Muscle layer of duodenum (tissue), 2 donors: ENCODE data around the gene TTYH2.

Experiments used
- H3K27ac ChIP-seq: one replicate; pipeline ENCODE4 v1.7.0; 2013; ENCODE audit warnings: mild to moderate bottlenecking, low read length
- H3K27me3 ChIP-seq: one replicate; pipeline ENCODE4 v1.7.0; 2013; ENCODE audit warnings: low read depth, mild to moderate bottlenecking, control low read depth, low read length
- H3K36me3 ChIP-seq, 2 donors: one replicate each; pipeline ENCODE4 v1.7.0; 2013; ENCODE audit warnings: low read length in 2 of 2, control low read depth in 1 of 2, mild to moderate bottlenecking in 1 of 2; ENCODE audit not compliant: insufficient read depth in 2 of 2, control insufficient read depth in 1 of 2
- H3K4me1 ChIP-seq, 2 donors: one replicate each; pipeline ENCODE4 v1.7.0; 2013; ENCODE audit warnings: low read length in 2 of 2, mild to moderate bottlenecking in 2 of 2, control low read depth in 1 of 2, moderate library complexity in 1 of 2; ENCODE audit not compliant: insufficient read depth in 2 of 2, control insufficient read depth in 1 of 2
- H3K4me3 ChIP-seq, 2 donors: one replicate each; pipeline ENCODE4 v1.7.0; 2013; ENCODE audit warnings: low read length in 2 of 2, low read depth in 1 of 2, mild to moderate bottlenecking in 1 of 2
- H3K9me3 ChIP-seq, 2 donors: one replicate each; pipeline ENCODE4 v1.7.0; 2013; ENCODE audit warnings: low read length in 2 of 2, control low read depth in 1 of 2, mild to moderate bottlenecking in 1 of 2; ENCODE audit not compliant: control insufficient read depth in 1 of 2
- donor health status: healthy.

Gene TTYH2

DNA sequence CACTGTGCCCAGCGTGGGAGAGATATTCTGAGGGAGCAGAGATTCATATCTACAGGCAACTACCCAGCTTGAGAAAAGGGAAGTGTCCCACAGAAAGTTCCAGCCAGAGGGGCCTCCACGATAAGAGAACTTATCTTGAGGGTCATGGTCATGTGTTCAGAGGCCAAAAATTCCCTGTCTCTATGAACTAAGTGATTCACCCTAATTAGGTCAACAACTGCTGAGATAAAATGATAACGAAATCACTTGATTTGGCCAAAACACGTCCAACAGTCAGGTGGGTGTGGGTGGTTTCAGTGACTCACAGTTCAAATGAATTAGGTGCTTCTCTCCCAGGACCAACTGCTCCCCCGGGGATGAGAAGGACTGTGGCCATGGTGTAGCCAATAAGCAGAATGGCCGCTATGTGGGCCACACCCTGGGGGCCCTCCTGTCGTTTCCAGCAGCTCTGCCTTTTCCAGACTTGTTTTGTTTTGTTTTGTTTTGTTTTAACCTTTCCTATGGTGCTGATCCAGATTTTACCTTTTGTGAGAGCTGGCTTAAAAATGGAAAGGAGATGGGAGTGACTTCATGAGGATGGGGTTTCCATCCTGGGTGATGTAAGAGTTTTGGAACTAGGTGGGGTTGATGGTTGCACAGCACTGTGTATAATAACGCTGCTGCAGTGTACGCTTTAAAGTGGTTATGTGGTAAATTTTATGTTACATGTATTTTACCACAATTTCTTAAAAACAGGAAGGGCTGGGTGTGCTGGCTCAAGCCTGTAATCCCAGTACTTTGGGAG, 69.4 kb downstream of the TTYH2 start:
- no peaks in the 10 kb centered on the region for H3K27me3 ChIP-seq
- peaks cover 0 to 8% of the 10 kb centered on the region in 2 donors for H3K4me1 ChIP-seq
- no peaks in the 10 kb centered on the region for H3K9me3 ChIP-seq
- no peaks in the 10 kb centered on the region for H3K36me3 ChIP-seq
- H3K4me3 ChIP-seq = no peak overlapping the region
- H3K27ac ChIP-seq = no peak overlapping the region

DNA sequence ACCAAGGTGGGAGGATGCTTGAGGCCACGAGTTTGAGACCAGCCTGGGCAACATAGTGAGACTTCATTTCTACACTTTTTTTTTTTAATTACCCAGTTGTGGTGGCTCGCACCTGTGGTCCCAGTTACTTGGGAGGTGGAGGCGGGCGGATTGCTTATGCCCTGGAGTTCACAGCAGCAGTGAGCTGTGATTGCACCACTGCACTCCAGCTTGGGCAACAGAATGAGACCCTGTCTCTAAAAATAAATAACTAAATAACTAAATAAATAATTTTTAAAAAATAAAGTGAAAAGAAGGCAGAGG, 70.0 kb downstream of the TTYH2 start:
- H3K4me3 ChIP-seq = no peak overlapping the region
- H3K36me3 ChIP-seq = no peaks in the 10 kb centered on the region
- peaks cover 0 to 8% of the 10 kb centered on the region in 2 donors for H3K4me1 ChIP-seq
- H3K9me3 ChIP-seq = no peaks in the 10 kb centered on the region
- no peak overlapping the region for H3K27ac ChIP-seq
- H3K27me3 ChIP-seq = no peaks in the 10 kb centered on the region

DNA sequence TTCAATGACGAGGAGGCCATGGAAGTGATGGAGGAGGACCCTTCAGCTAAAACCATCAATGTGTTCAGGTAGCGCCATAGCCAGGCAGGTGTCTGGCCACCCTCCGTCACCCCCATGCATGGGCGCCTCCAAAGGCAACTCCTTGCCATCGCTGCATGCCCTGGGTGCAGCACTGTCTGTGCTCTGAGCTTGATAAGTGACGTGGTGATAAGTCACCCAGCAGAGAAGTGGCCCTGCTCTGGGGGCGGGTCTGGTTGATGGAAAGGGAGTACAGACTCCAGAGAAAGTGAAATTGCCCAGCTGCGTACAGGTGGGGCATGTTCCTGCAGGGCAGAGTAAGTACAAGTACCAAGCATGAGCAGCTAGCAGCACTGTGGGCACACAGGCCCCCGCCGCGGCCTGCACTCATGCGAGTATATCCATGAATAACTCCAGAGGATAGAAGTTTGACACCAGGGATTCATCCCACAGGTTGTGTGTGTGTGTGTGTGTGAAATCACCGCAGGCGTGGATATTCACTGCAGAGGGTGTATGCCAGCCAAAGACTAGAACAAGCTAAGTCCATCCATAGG, 73.7 kb downstream of the TTYH2 start:
- Histone ChIP-seq H3K4me1 (peaks cover 0 to 8% of the 10 kb centered on the region in 2 donors), H3K27me3 (no peaks in the 10 kb centered on the region), H3K27ac (no peak overlapping the region), H3K36me3 (no peaks in the 10 kb centered on the region), H3K4me3 (no peak overlapping the region), H3K9me3 (no peaks in the 10 kb centered on the region)

DNA sequence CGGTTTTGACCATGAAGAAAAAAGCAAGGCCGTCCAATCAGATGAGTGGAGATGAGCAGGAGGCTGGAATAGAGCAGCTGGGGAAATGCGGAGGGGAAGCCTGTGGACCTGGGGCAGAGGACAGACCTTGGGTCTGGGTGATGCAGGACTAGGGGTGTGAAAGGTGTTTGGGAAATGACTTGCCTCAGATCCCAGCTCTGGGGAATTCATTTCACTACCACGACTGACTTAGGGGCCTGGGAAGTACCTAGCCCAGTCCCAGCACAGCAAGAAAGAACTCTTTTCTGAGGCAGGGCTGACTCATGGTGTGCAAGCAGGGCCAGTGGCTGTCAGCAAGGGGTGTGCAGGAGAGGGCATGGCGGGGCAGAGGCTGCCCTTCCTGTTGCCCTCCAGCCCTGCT, 75.4 kb downstream of the TTYH2 start:
- Histone ChIP-seq H3K9me3 (no peaks in the 10 kb centered on the region), H3K36me3 (no peaks in the 10 kb centered on the region), H3K27me3 (no peaks in the 10 kb centered on the region), H3K27ac (no peak overlapping the region), H3K4me1 (peaks cover 0 to 8% of the 10 kb centered on the region in 2 donors), H3K4me3 (no peak overlapping the region)

DNA sequence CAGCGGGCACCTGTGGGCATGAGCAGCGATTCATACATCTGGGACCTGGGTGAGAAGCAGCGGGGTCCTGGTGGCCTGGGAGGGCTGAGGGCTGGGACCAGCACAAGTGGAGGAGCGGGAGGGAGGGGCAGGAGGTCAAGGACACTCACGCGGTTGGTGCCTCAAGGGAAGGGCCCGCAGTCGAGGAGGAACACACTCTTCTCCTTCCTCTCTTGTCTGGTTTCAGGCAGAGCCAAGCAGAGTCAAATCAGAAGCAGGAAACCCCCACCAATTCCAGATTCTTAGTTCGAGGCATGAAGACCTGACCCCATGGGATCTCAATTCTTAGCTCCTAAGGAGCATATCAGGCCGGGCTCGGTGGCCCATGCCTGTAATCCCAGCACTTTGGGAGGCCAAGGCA, 76.3 kb downstream of the TTYH2 start:
- Histone ChIP-seq H3K4me3 (no peak overlapping the region), H3K36me3 (no peaks in the 10 kb centered on the region), H3K9me3 (no peaks in the 10 kb centered on the region), H3K27me3 (no peaks in the 10 kb centered on the region), H3K4me1 (peaks cover 0 to 6% of the 10 kb centered on the region in 2 donors), H3K27ac (no peak overlapping the region)

DNA sequence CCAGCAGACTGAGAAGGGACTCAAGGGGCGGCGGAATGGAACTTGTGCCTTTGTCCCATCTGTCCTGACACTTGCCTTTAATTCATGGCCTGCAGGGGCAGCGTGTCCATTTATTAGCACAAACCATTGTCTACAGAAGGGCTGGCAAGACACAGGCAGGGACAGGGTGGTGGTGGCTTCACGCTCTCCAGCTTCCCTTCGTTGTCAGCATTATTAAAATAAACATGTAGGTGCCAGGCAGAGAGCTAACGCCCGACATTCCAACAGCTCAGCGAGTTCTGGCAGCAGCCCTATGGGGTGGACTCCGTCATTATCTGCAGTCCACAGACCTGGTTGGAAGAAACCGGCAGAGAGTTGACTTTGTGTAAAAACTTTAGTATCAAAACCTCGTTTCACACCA, 77.0 kb downstream of the TTYH2 start:
- Histone ChIP-seq H3K36me3 (no peaks in the 10 kb centered on the region), H3K27me3 (no peaks in the 10 kb centered on the region), H3K4me1 (no peaks in the 10 kb centered on the region), H3K4me3 (no peak overlapping the region), H3K27ac (no peak overlapping the region), H3K9me3 (no peaks in the 10 kb centered on the region)

DNA sequence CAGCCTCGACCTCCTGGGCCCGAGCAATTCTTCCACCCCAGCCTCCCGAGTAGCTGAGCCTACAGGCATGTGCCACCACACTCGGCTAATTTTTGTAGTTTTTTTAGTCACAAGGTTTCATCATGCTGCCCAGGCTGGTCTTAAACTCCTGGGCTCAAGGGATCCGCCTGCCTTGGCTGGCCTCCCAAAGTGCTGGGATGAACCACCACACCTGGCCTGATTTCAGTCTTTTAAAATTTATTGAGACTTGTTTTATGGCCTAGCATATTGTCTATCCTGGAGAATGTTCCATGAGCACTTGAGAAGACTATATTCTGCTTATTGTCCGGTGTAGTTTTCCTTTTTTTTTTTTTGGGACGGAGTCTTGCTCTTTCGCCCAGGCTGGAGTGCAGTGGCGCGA, 79.1 kb downstream of the TTYH2 start:
- Histone ChIP-seq H3K4me3 (no peak overlapping the region), H3K9me3 (no peaks in the 10 kb centered on the region), H3K4me1 (peaks cover 0 to 3% of the 10 kb centered on the region in 2 donors), H3K36me3 (no peaks in the 10 kb centered on the region), H3K27me3 (no peaks in the 10 kb centered on the region), H3K27ac (no peak overlapping the region)

DNA sequence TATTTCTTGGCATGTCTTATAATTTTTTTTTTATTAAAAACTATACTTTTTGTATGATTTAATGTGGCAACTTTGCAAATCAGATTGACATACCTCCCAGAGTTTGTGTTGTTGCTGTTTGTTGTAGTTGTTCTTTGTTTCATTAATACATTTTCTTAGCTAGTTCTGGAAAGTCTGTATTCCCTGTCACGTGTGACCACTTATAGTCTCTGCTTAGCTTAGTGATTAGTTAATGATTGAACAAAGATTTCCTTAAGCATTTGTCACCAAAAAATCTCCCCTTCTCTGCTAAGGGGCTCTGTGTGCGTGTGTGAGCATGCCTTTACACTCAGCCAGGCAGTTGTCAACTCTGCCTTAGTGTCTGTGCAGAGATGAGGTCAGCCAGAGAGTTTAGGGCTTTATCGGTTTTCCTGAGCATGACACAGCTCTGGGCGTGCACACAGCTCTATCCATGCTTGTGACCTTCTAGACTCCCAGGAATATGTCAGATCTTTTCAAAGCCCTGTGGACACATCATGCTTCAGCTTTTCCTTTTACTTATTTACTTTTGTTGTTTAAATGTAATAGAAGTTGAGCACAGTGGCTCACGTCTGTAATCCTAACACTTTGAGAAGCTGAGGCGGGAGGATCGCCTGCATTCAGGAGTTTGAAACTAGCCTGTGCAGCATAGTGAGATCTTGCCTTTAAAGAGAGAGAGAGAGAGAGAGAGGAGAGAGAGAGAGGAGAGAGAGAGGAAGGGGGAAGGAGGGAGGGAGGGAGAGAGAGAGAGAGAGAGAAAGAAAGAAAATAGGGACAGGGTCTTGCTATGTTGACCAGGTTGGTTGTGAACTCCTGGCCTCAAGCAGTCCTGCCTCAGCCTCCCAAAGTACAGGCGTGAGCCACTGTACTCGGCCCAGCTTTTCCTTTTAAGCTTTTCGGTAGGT, 82.5 kb downstream of the TTYH2 start:
- H3K36me3 ChIP-seq = no peaks in the 10 kb centered on the region
- no peak overlapping the region for H3K27ac ChIP-seq
- H3K9me3 ChIP-seq = no peaks in the 10 kb centered on the region
- H3K4me3 ChIP-seq = no peak overlapping the region
- H3K27me3 ChIP-seq = no peaks in the 10 kb centered on the region
- H3K4me1 ChIP-seq = peaks cover 0 to 3% of the 10 kb centered on the region in 2 donors

DNA sequence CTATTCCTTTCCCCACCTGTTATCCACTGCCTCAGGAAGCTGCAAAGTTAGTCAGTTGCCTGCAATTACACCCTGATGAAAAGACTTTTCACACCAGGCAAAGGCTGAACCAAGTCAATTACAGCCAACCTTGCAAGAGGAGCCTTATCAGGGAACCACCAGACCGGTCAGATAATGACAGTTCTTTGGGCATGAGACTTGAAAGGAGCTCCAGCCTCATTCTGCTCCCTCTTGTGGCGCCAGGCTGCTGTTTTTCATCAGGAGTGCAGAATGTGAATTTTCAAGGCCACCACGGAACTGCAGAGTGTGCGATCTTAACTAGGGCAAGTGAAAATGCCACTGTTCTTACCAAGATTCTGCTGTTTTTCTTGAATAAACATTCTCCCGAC, 83.2 kb downstream of the TTYH2 start:
- H3K36me3 ChIP-seq = no peaks in the 10 kb centered on the region
- no peaks in the 10 kb centered on the region for H3K9me3 ChIP-seq
- no peaks in the 10 kb centered on the region for H3K27me3 ChIP-seq
- no peak overlapping the region for H3K4me3 ChIP-seq
- H3K4me1 ChIP-seq = peaks cover 0 to 3% of the 10 kb centered on the region in 2 donors
- H3K27ac ChIP-seq = no peak overlapping the region

DNA sequence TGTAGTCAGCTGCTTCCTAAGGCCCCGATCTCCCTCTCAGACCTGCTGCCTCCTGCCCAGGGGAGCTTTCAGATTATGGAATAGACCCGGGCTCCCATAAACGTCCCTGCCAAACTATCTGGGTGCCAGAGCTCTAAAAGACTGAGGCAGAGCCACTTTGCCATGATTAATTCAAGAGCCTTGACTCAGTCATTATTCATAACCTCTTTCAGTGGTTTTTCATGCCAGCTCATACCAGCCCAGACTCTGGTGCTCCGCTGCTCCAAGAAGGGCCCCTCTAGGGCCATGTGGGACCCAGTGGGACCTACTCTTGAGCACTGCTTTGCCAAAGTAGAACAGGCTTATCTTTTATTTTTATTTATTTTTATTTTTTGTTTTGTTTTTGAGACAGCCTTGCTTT, 84.6 kb downstream of the TTYH2 start:
- no peaks in the 10 kb centered on the region for H3K27me3 ChIP-seq
- no peaks in the 10 kb centered on the region for H3K36me3 ChIP-seq
- no peak overlapping the region for H3K4me3 ChIP-seq
- H3K4me1 ChIP-seq = peaks cover 0 to 3% of the 10 kb centered on the region in 2 donors
- no peak overlapping the region for H3K27ac ChIP-seq
- no peaks in the 10 kb centered on the region for H3K9me3 ChIP-seq

DNA sequence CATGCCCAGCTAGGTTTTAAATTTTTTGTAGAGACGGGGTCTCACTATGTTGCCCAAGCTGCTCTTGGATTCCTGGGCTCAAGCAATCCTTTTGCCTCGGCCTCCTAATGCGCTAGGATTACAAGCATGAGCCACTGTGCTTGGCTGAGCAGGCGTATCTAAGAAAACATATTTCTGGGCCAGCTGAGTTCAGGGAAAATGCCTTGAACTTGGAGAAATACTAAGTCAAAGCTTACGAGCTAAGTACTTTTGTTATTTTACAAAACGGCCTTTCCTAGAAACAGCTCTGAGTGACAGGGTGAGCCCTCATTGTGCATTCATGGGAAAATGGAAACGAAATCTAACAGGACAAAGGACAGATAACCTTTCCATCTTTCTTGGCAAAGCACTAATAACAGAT, 85.4 kb downstream of the TTYH2 start:
- Histone ChIP-seq H3K27me3 (no peaks in the 10 kb centered on the region), H3K4me3 (no peak overlapping the region), H3K9me3 (no peaks in the 10 kb centered on the region), H3K27ac (no peak overlapping the region), H3K36me3 (no peaks in the 10 kb centered on the region), H3K4me1 (peaks cover 0 to 3% of the 10 kb centered on the region in 2 donors)
